ENCODE results near the gene AGPAT2.

DNA sequence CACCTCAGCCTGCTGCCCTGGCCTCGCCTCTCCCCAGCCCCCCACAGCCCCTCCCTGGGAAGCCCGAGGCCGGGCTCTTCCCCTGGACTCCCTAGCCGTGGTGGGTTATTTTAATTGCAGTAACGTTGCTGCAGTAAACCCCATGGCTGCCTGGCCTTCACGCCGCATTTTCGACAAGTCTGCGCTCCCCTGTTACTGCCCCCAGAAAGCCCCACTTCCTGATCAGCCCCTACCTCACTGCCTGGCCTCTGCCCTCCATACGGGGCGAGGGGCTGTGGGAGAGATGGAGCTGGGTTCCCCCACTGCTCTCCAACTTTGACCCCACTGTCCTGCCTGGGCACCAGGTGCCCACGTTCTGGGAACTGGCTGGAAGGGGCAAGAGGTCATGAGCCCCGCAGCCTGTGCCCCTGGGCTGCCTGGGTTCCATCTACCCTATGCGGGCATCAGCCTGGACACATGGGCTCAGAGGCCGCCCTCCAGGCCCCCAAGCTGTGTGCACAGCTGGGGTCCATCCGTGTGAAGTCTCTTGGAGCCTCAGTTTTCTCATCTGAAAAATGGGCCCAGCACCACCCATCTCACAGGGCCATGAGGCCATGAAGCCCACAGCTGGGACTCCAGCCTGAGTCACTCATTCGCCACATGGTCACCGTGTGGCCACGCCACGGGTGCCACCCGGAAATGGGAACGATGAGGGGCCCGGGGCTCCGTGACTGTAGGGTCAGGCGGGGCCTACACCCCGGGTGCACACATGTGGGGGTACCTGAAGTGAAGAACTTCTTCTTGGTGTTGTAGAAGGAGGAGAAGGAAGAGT is 13.1 kb downstream of the AGPAT2 start:
- no peak for TF ChIP-seq POLR2AphosphoS5 (IDR thresholded peaks at IDR 0.05)
- TF ChIP-seq, protein P1, sequence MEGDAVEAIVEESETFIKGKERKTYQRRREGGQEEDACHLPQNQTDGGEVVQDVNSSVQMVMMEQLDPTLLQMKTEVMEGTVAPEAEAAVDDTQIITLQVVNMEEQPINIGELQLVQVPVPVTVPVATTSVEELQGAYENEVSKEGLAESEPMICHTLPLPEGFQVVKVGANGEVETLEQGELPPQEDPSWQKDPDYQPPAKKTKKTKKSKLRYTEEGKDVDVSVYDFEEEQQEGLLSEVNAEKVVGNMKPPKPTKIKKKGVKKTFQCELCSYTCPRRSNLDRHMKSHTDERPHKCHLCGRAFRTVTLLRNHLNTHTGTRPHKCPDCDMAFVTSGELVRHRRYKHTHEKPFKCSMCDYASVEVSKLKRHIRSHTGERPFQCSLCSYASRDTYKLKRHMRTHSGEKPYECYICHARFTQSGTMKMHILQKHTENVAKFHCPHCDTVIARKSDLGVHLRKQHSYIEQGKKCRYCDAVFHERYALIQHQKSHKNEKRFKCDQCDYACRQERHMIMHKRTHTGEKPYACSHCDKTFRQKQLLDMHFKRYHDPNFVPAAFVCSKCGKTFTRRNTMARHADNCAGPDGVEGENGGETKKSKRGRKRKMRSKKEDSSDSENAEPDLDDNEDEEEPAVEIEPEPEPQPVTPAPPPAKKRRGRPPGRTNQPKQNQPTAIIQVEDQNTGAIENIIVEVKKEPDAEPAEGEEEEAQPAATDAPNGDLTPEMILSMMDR (IDR thresholded peaks at IDR 0.05) = no peak
- TF ChIP-seq POLR2A (IDR thresholded peaks at IDR 0.05; ENCODE audit: low read depth) = no peak
